ENCODE data around the gene APOL1. TPM values are rescaled to one million over a fixed set of nuclear protein-coding genes. Genes with fewer than 3 reads are reported as not detected.

APOL1 gene
- total RNA-seq, 1 donor from 2014 or later = 92.8 TPM

- ATAC-seq = no peak
- no peak for TF ChIP-seq CTCF (IDR thresholded peaks at IDR 0.05)
- H3K27me3 ChIP-seq = no peaks in the 10 kb centered on the region
- intact Hi-C loops (cut with DNase I) = loop anchor here (5.0 kb wide), 1 partner anchor 164 kb away; no protein-coding TSS in a partner anchor
- H3K36me3 ChIP-seq = peaks cover 100% of the 10 kb centered on the region
- no peak overlapping the region for H3K27ac ChIP-seq
- H3K4me3 ChIP-seq = no peak overlapping the region
- no peaks in the 10 kb centered on the region for H3K4me1 ChIP-seq
- DNase-seq = no peak
- no peaks in the 10 kb centered on the region for H3K9me3 ChIP-seq
These were observed 50.2 kb downstream of the APOL1 start for GRCh38 chr22:36303115-36303467.

- H3K27me3 ChIP-seq = no peaks in the 10 kb centered on the region
- no peaks in the 10 kb centered on the region for H3K9me3 ChIP-seq
- no peak for DNase-seq
- no peak for TF ChIP-seq CTCF (IDR thresholded peaks at IDR 0.05)
- H3K4me1 ChIP-seq = no peaks in the 10 kb centered on the region
- peaks cover 100% of the 10 kb centered on the region for H3K36me3 ChIP-seq
- no peak overlapping the region for H3K4me3 ChIP-seq
- no peak overlapping the region for H3K27ac ChIP-seq
- peak; percentile 53 for ATAC-seq
- intact Hi-C loops (cut with DNase I) = loop anchor here (5.0 kb wide), 1 partner anchor 163 kb away; no protein-coding TSS in a partner anchor
These were observed 50.9 kb downstream of the APOL1 start for GRCh38 chr22:36303874-36304273.

GRCh38 chr22:36304429-36304828, 51.5 kb downstream of the APOL1 start:
- Histone ChIP-seq H3K9me3 (no peaks in the 10 kb centered on the region), H3K27me3 (no peaks in the 10 kb centered on the region), H3K36me3 (peaks cover 100% of the 10 kb centered on the region), H3K4me3 (no peak overlapping the region), H3K4me1 (no peaks in the 10 kb centered on the region), H3K27ac (no peak overlapping the region)
- intact Hi-C loops (cut with DNase I) = loop anchor here (5.0 kb wide), 1 partner anchor 163 kb away; no protein-coding TSS in a partner anchor
- DNase-seq (no peak), ATAC-seq (no peak)
- TF ChIP-seq CTCF (IDR thresholded peaks at IDR 0.05) = no peak

GRCh38 chr22:36305813-36306212, 52.9 kb downstream of the APOL1 start:
- ATAC-seq (no peak), DNase-seq (no peak)
- Histone ChIP-seq H3K4me3 (no peak overlapping the region), H3K27ac (no peak overlapping the region), H3K27me3 (no peaks in the 10 kb centered on the region), H3K4me1 (no peaks in the 10 kb centered on the region), H3K9me3 (no peaks in the 10 kb centered on the region), H3K36me3 (peaks cover 100% of the 10 kb centered on the region)
- intact Hi-C loops (cut with DNase I) = no loop called here
- no peak for TF ChIP-seq CTCF (IDR thresholded peaks at IDR 0.05)

GRCh38 chr22:36306227-36306626, 53.3 kb downstream of the APOL1 start:
- Histone ChIP-seq H3K4me3 (no peak overlapping the region), H3K36me3 (peaks cover 100% of the 10 kb centered on the region), H3K27ac (no peak overlapping the region), H3K27me3 (no peaks in the 10 kb centered on the region), H3K4me1 (no peaks in the 10 kb centered on the region), H3K9me3 (no peaks in the 10 kb centered on the region)
- intact Hi-C loops (cut with DNase I) = no loop called here
- no peak for TF ChIP-seq CTCF (IDR thresholded peaks at IDR 0.05)
- ATAC-seq (no peak), DNase-seq (no peak)

GRCh38 chr22:36308880-36309279, 55.9 kb downstream of the APOL1 start:
- no peak for TF ChIP-seq CTCF (IDR thresholded peaks at IDR 0.05)
- ATAC-seq (no peak), DNase-seq (no peak)
- H3K9me3 ChIP-seq = no peaks in the 10 kb centered on the region
- H3K4me1 ChIP-seq = no peaks in the 10 kb centered on the region
- H3K27ac ChIP-seq = no peak overlapping the region
- peaks cover 100% of the 10 kb centered on the region for H3K36me3 ChIP-seq
- no peaks in the 10 kb centered on the region for H3K27me3 ChIP-seq
- intact Hi-C loops (cut with DNase I) = no loop called here
- H3K4me3 ChIP-seq = no peak overlapping the region

All from upper lobe of right lung (tissue), 1 donor.